Mesenchymal stem cell (in vitro differentiated cells and primary cell): ENCODE data around the gene INPP5B.

Experiments used
- DNase-seq: peaks from one replicate; pipeline ENCODE4 v3.0.0-alpha.2; 2013
- H2AFZ ChIP-seq: one replicate; pipeline ENCODE4 v1.6.1; 2013; ENCODE audit warnings: low read depth, mild to moderate bottlenecking, control low read depth, inconsistent platforms, low read length, moderate library complexity
- H2AK5ac ChIP-seq: 2 replicates; pipeline ENCODE4 v1.6.1; 2013; ENCODE audit warnings: low read length, moderate library complexity, mild to moderate bottlenecking, inconsistent platforms; ENCODE audit not compliant: severe bottlenecking
- H2BK120ac ChIP-seq: one replicate; pipeline ENCODE4 v1.6.1; 2013; ENCODE audit warnings: low read depth, mild to moderate bottlenecking, inconsistent platforms, low read length, moderate library complexity
- H2BK12ac ChIP-seq, 2 experiments: one replicate each; pipeline ENCODE4 v1.6.1; 2013; ENCODE audit warnings: inconsistent platforms in 2 of 2, low read length in 2 of 2, mild to moderate bottlenecking in 2 of 2, moderate library complexity in 2 of 2, control low read depth in 1 of 2
- H2BK15ac ChIP-seq: one replicate; pipeline ENCODE4 v1.6.1; 2013; ENCODE audit warnings: mild to moderate bottlenecking, low read depth, inconsistent platforms; ENCODE audit not compliant: poor library complexity, severe bottlenecking
- H2BK5ac ChIP-seq: 2 replicates; pipeline ENCODE4 v1.6.1; 2013; ENCODE audit warnings: low read depth, mild to moderate bottlenecking, low read length, control low read depth, inconsistent platforms; ENCODE audit not compliant: poor library complexity, severe bottlenecking
- H3K14ac ChIP-seq, 2 experiments: one replicate each; pipeline ENCODE4 v1.6.1; 2013; ENCODE audit warnings: inconsistent platforms in 2 of 2, low read length in 2 of 2, control low read depth in 1 of 2, mild to moderate bottlenecking in 1 of 2, moderate library complexity in 1 of 2
- H3K18ac ChIP-seq, 2 experiments: one replicate each; pipeline ENCODE4 v1.6.1; 2013; ENCODE audit warnings: inconsistent platforms in 2 of 2, low read length in 2 of 2, control low read depth in 1 of 2, low read depth in 1 of 2, mild to moderate bottlenecking in 1 of 2
- H3K23ac ChIP-seq, 2 experiments: one replicate each; pipeline ENCODE4 v1.6.1; 2013; ENCODE audit warnings: inconsistent platforms in 2 of 2, low read length in 2 of 2, mild to moderate bottlenecking in 2 of 2, moderate library complexity in 2 of 2, control low read depth in 1 of 2
- H3K27ac ChIP-seq: 2 replicates; pipeline ENCODE4 v1.5.1; 2013; ENCODE audit warnings: mild to moderate bottlenecking, moderate library complexity, low read length, control low read depth, inconsistent platforms; ENCODE audit not compliant: poor library complexity, severe bottlenecking
- H3K27me3 ChIP-seq, 2 experiments: 2 replicates each; pipeline versions ENCODE4 v1.6.1 to v1.7.0; 2013; ENCODE audit warnings: low read length in 2 of 2, mild to moderate bottlenecking in 2 of 2, moderate library complexity in 2 of 2, control low read depth in 1 of 2, inconsistent platforms in 1 of 2; ENCODE audit not compliant: control insufficient read depth in 1 of 2, insufficient read depth in 1 of 2
- H3K36me3 ChIP-seq, 2 experiments: 2 replicates each; pipeline versions ENCODE4 v1.6.1 to v1.7.0; 2013; ENCODE audit warnings: low read length in 2 of 2, control low read depth in 1 of 2, inconsistent platforms in 1 of 2, low read depth in 1 of 2, mild to moderate bottlenecking in 1 of 2; ENCODE audit not compliant: insufficient read depth in 2 of 2, control insufficient read depth in 1 of 2
- H3K4ac ChIP-seq, 2 experiments: one replicate each; pipeline ENCODE4 v1.6.1; 2013; ENCODE audit warnings: inconsistent platforms in 2 of 2, low read length in 2 of 2, mild to moderate bottlenecking in 2 of 2, moderate library complexity in 2 of 2, control low read depth in 1 of 2, low read depth in 1 of 2
- H3K4me1 ChIP-seq: 2 replicates; pipeline ENCODE4 v1.6.1; 2013; ENCODE audit warnings: low read depth, low read length, control low read depth; ENCODE audit not compliant: control insufficient read depth, insufficient read depth
- H3K4me2 ChIP-seq: 2 replicates; pipeline ENCODE4 v1.6.1; 2013; ENCODE audit warnings: low read length, mild to moderate bottlenecking, inconsistent platforms; ENCODE audit not compliant: poor library complexity, severe bottlenecking
- H3K4me3 ChIP-seq, 2 experiments: 2 replicates each; pipeline versions ENCODE4 v1.5.1 to v1.7.0; 2013; ENCODE audit warnings: low read length in 2 of 2, mild to moderate bottlenecking in 2 of 2, control low read depth in 1 of 2, low read depth in 1 of 2; ENCODE audit not compliant: insufficient read depth in 1 of 2
- H3K79me1 ChIP-seq: replicated peaks from 2 replicates; pipeline ENCODE4 v1.6.1; 2013; ENCODE audit warnings: mild to moderate bottlenecking, control low read depth, low read length, inconsistent platforms; ENCODE audit not compliant: poor library complexity, severe bottlenecking
- H3K9ac ChIP-seq: 2 replicates; pipeline ENCODE4 v1.7.0; 2013; ENCODE audit warnings: mild to moderate bottlenecking, low read length, moderate library complexity
- H3K9me3 ChIP-seq: 2 replicates; pipeline ENCODE4 v1.7.0; 2013; ENCODE audit warnings: mild to moderate bottlenecking, low read length; ENCODE audit not compliant: control insufficient read depth
- H4K8ac ChIP-seq: one replicate; pipeline ENCODE4 v1.6.1; 2013; ENCODE audit warnings: inconsistent platforms, mild to moderate bottlenecking, low read length, moderate library complexity
- H4K91ac ChIP-seq: one replicate; pipeline ENCODE4 v1.6.1; 2013; ENCODE audit warnings: mild to moderate bottlenecking, low read length, inconsistent platforms
- WGBS: methylation state at CpG from one replicate; pipeline ENCODE4 v1.1.7; 2013; ENCODE audit warnings: mixed read lengths; 5-methylcytosine and 5-hydroxymethylcytosine counted together

The INPP5B gene

GRCh38 chr1:37922767-37923550 lies 23.9 kb downstream of the INPP5B start:
- no peak overlapping the region for H3K4me3 ChIP-seq
- H2AFZ ChIP-seq: no peak overlapping the region
- H2BK5ac ChIP-seq: no peak overlapping the region
- no peak overlapping the region for H3K4ac ChIP-seq
- no peak overlapping the region for H4K91ac ChIP-seq
- H3K14ac ChIP-seq: no peak overlapping the region
- no peak overlapping the region for H3K18ac ChIP-seq
- no peak overlapping the region for H3K23ac ChIP-seq
- no peak overlapping the region for H3K27ac ChIP-seq
- H2BK15ac ChIP-seq: no peak overlapping the region
- no peak overlapping the region for H3K9ac ChIP-seq
- 94% methylated on average over 4 of the region's 4 CpGs for WGBS
- H3K36me3 ChIP-seq: peaks cover 11 to 45% of the 10 kb centered on the region in 2 experiments
- no peak overlapping the region for H2BK120ac ChIP-seq
- H2BK12ac ChIP-seq: no peak overlapping the region
- DNase-seq: no peak
- no peaks in the 10 kb centered on the region for H3K27me3 ChIP-seq
- peaks cover 4% of the 10 kb centered on the region for H3K4me1 ChIP-seq
- no peaks in the 10 kb centered on the region for H3K9me3 ChIP-seq
- H4K8ac ChIP-seq: no peak overlapping the region
- H2AK5ac ChIP-seq: no peak overlapping the region
- no peak overlapping the region for H3K4me2 ChIP-seq
- H3K79me1 ChIP-seq: peaks cover 37% of the 10 kb centered on the region

GRCh38 chr1:37919277-37919676 lies 27.6 kb downstream of the INPP5B start:
- WGBS: 68% methylated on average over 1 of the region's 1 CpG
- H3K14ac ChIP-seq: no peak overlapping the region
- no peaks in the 10 kb centered on the region for H3K9me3 ChIP-seq
- H2AK5ac ChIP-seq: no peak overlapping the region
- peaks cover 36% of the 10 kb centered on the region for H3K79me1 ChIP-seq
- no peak overlapping the region for H3K27ac ChIP-seq
- no peak overlapping the region for H4K8ac ChIP-seq
- peaks cover 8 to 55% of the 10 kb centered on the region in 2 experiments for H3K36me3 ChIP-seq
- H3K4me1 ChIP-seq: peaks cover 1% of the 10 kb centered on the region
- H3K9ac ChIP-seq: no peak overlapping the region
- no peak overlapping the region for H3K23ac ChIP-seq
- no peak overlapping the region for H3K4me3 ChIP-seq
- no peak overlapping the region for H3K18ac ChIP-seq
- H2BK12ac ChIP-seq: no peak overlapping the region
- H2BK15ac ChIP-seq: no peak overlapping the region
- H2BK120ac ChIP-seq: no peak overlapping the region
- no peak overlapping the region for H2AFZ ChIP-seq
- H3K4me2 ChIP-seq: no peak overlapping the region
- DNase-seq: peak; percentile 42
- H4K91ac ChIP-seq: no peak overlapping the region
- H2BK5ac ChIP-seq: no peak overlapping the region
- no peak overlapping the region for H3K4ac ChIP-seq
- H3K27me3 ChIP-seq: no peaks in the 10 kb centered on the region

GRCh38 chr1:37915476-37916093 lies 31.3 kb downstream of the INPP5B start:
- Histone ChIP-seq H2BK5ac (no peak overlapping the region), H3K18ac (no peak overlapping the region), H2BK120ac (no peak overlapping the region), H3K23ac (no peak overlapping the region), H3K4me2 (no peak overlapping the region), H3K4me3 (no peak overlapping the region), H3K27ac (no peak overlapping the region), H3K79me1 (peaks cover 37% of the 10 kb centered on the region), H3K14ac (no peak overlapping the region), H3K36me3 (peaks cover 11 to 61% of the 10 kb centered on the region in 2 experiments), H4K91ac (no peak overlapping the region), H2AK5ac (no peak overlapping the region), H3K9ac (no peak overlapping the region), H3K9me3 (peaks cover 8% of the 10 kb centered on the region), H3K4me1 (peaks cover 1% of the 10 kb centered on the region), H2BK15ac (no peak overlapping the region), H3K4ac (no peak overlapping the region), H4K8ac (no peak overlapping the region), H2BK12ac (no peak overlapping the region), H2AFZ (no peak overlapping the region), H3K27me3 (no peaks in the 10 kb centered on the region)
- 95% methylated on average over 2 of the region's 2 CpGs for WGBS
- no peak for DNase-seq

- Histone ChIP-seq H3K4me2 (no peak overlapping the region), H3K4ac (no peak overlapping the region), H2BK5ac (no peak overlapping the region), H3K36me3 (peaks cover 11 to 57% of the 10 kb centered on the region in 2 experiments), H2BK120ac (no peak overlapping the region), H3K4me3 (no peak overlapping the region), H3K27ac (no peak overlapping the region), H2BK12ac (no peak overlapping the region), H2AK5ac (no peak overlapping the region), H2BK15ac (no peak overlapping the region), H4K8ac (no peak overlapping the region), H3K9ac (no peak overlapping the region), H3K79me1 (peaks cover 34% of the 10 kb centered on the region), H3K9me3 (peaks cover 8% of the 10 kb centered on the region), H3K27me3 (no peaks in the 10 kb centered on the region), H3K4me1 (peaks cover 1% of the 10 kb centered on the region), H4K91ac (no peak overlapping the region), H3K14ac (no peak overlapping the region), H3K23ac (no peak overlapping the region), H2AFZ (no peak overlapping the region), H3K18ac (no peak overlapping the region)
- DNase-seq: no peak
- WGBS: 100% methylated on average over 3 of the region's 4 CpGs
Measured at GRCh38 chr1:37914719-37915475, 32.0 kb downstream of the INPP5B start.
